DMS153 treated with DMSO at 0.1 percent for 48 hours (cell line): ENCODE results near the gene DDX19B.
"Not testable (repeated sequence)": the region's sequence is repeated elsewhere in the genome, so short reads cannot be mapped to it uniquely, and the experiment has no call there.

ENCODE experiments used
- DNase-seq: peaks from one replicate; lab custom pipeline; 2025; ENCODE audit not compliant: unreplicated experiment; lab: John Stamatoyannopoulos, UW

The DDX19B gene

GRCh38 chr16:70298988-70299938, at the start of gene DDX19B:
Gene DDX19B, plus strand, starts transcription at chr16:70299186. Its CDS starts 112 bp downstream, at chr16:70299298.
- peak; percentile 34 for DNase-seq

GRCh38 chr16:70249697-70250096, 49.3 kb upstream of the DDX19B start:
- DNase-seq, result not testable (repeated sequence)

- DNase-seq, result no peak
Observed at GRCh38 chr16:70250748-70251628, 48.0 kb upstream of the DDX19B start.

GRCh38 chr16:70251629-70252354, 47.2 kb upstream of the DDX19B start, which contains the start of gene EXOSC6:
Gene EXOSC6, minus strand, starts transcription at chr16:70251940. Its CDS starts 40 bp downstream, at chr16:70251900.
- peak; percentile 84 for DNase-seq

GRCh38 chr16:70252355-70252988, 46.5 kb upstream of the DDX19B start:
- DNase-seq, result no peak

- DNase-seq, result no peak
Observed at GRCh38 chr16:70253291-70254106, 45.5 kb upstream of the DDX19B start.

GRCh38 chr16:70254180-70254964, 44.6 kb upstream of the DDX19B start:
- DNase-seq, result no peak

GRCh38 chr16:70254965-70255286, 44.1 kb upstream of the DDX19B start:
- no peak for DNase-seq

- DNase-seq, result no peak
Observed at GRCh38 chr16:70255574-70255973, 43.4 kb upstream of the DDX19B start.

- DNase-seq, result no peak
Observed at GRCh38 chr16:70257391-70257790, 41.6 kb upstream of the DDX19B start.

GRCh38 chr16:70258065-70258464, 40.9 kb upstream of the DDX19B start:
- no peak for DNase-seq

GRCh38 chr16:70258946-70259345, 40.0 kb upstream of the DDX19B start:
- DNase-seq, result no peak

- DNase-seq, result not testable (repeated sequence)
Observed at GRCh38 chr16:70259903-70260302, 39.1 kb upstream of the DDX19B start.

GRCh38 chr16:70267516-70267915, 31.5 kb upstream of the DDX19B start:
- DNase-seq, result no peak

GRCh38 chr16:70267922-70268321, 31.1 kb upstream of the DDX19B start:
- not testable (repeated sequence) for DNase-seq

- no peak for DNase-seq
Observed at GRCh38 chr16:70269471-70269870, 29.5 kb upstream of the DDX19B start.

GRCh38 chr16:70270176-70270575, 28.8 kb upstream of the DDX19B start:
- no peak for DNase-seq

- no peak for DNase-seq
Observed at GRCh38 chr16:70271696-70272095, 27.3 kb upstream of the DDX19B start.

GRCh38 chr16:70276392-70276791, 22.6 kb upstream of the DDX19B start:
- no peak for DNase-seq
